NCI-H524 treated with DMSO at 0.1 percent for 48 hours (cell line): Measurements from ENCODE around the gene BCAR1.

Experiments used
- DNase-seq: peaks from one replicate; lab custom pipeline; 2025; lab: John Stamatoyannopoulos, UW

The BCAR1 gene

GRCh38 chr16:75239542-75240122 is 11.8 kb downstream of the BCAR1 start:
- DNase-seq, result no peak

- DNase-seq, result no peak
Observed at GRCh38 chr16:75238853-75239541, 12.4 kb downstream of the BCAR1 start.

GRCh38 chr16:75238132-75238852 is 13.1 kb downstream of the BCAR1 start:
- no peak for DNase-seq

- DNase-seq, result no peak
Observed at GRCh38 chr16:75237398-75238131, 13.9 kb downstream of the BCAR1 start.

- no peak for DNase-seq
Observed at GRCh38 chr16:75236736-75237397, 14.6 kb downstream of the BCAR1 start.

- no peak for DNase-seq
Observed at GRCh38 chr16:75236232-75236631, 15.2 kb downstream of the BCAR1 start.

GRCh38 chr16:75235721-75236193 is 15.7 kb downstream of the BCAR1 start:
- DNase-seq, result no peak

- no peak for DNase-seq
Observed at GRCh38 chr16:75234856-75235696, 16.3 kb downstream of the BCAR1 start.

GRCh38 chr16:75233611-75233938 is 17.8 kb downstream of the BCAR1 start:
- no peak for DNase-seq

GRCh38 chr16:75231570-75231969 is 19.9 kb downstream of the BCAR1 start:
- no peak for DNase-seq

- no peak for DNase-seq
Observed at GRCh38 chr16:75230471-75231110, 20.8 kb downstream of the BCAR1 start.

- DNase-seq, result no peak
Observed at GRCh38 chr16:75229172-75230031, 22.0 kb downstream of the BCAR1 start.

GRCh38 chr16:75228143-75228976 is 23.1 kb downstream of the BCAR1 start:
- no peak for DNase-seq

GRCh38 chr16:75227361-75228142 is 23.9 kb downstream of the BCAR1 start:
- no peak for DNase-seq

- no peak for DNase-seq
Observed at GRCh38 chr16:75226550-75227360, 24.7 kb downstream of the BCAR1 start.

- DNase-seq, result no peak
Observed at GRCh38 chr16:75225678-75226515, 25.5 kb downstream of the BCAR1 start.
